ENCODE measurements around the gene RBM33.

DNA sequence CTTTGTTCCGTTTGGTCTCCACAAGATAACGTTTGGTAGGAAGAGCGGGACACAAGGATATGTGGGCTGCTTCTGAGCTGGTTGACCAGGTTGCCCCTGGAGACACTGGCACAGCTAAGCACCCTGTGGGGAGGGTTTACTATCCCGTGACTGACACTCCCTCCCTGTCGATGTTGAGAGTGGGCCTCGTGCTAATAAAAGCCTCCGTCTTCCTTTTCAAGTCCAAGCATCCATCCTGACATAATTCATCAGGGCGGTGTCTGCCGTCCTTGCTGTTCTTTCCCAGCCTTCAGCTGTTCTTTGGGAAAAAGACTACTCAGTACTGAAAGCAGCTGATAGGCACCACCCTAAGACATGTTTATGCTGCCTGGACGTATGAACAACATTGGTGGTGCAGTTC is 118.2 kb downstream of the RBM33 start:
- TF ChIP-seq, protein P1, sequence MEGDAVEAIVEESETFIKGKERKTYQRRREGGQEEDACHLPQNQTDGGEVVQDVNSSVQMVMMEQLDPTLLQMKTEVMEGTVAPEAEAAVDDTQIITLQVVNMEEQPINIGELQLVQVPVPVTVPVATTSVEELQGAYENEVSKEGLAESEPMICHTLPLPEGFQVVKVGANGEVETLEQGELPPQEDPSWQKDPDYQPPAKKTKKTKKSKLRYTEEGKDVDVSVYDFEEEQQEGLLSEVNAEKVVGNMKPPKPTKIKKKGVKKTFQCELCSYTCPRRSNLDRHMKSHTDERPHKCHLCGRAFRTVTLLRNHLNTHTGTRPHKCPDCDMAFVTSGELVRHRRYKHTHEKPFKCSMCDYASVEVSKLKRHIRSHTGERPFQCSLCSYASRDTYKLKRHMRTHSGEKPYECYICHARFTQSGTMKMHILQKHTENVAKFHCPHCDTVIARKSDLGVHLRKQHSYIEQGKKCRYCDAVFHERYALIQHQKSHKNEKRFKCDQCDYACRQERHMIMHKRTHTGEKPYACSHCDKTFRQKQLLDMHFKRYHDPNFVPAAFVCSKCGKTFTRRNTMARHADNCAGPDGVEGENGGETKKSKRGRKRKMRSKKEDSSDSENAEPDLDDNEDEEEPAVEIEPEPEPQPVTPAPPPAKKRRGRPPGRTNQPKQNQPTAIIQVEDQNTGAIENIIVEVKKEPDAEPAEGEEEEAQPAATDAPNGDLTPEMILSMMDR (conservative IDR thresholded peaks at IDR 0.05; ENCODE audit: low read depth, low read length): no peak
- TF ChIP-seq POLR2A (IDR thresholded peaks at IDR 0.05; ENCODE audit: low read depth, low read length) (no peak), SMC3 (IDR thresholded peaks at IDR 0.05; ENCODE audit: low read depth, low read length) (no peak), RCOR1 (IDR thresholded peaks at IDR 0.05; ENCODE audit: insufficient replicate concordance, low read length) (no peak), CHD1 (IDR thresholded peaks at IDR 0.05; ENCODE audit: low read depth, low read length) (no peak), RFX5 (IDR thresholded peaks at IDR 0.05; ENCODE audit: low read depth, low read length) (no peak), MAFK (IDR thresholded peaks at IDR 0.05; ENCODE audit: low read depth, low read length) (no peak), RAD21 (IDR thresholded peaks at IDR 0.05; ENCODE audit: low read length) (no peak), CEBPB (IDR thresholded peaks at IDR 0.05; ENCODE audit: low read depth, low read length) (no peak)
